Mammary epithelial cell (primary cell): ENCODE data around the gene TSPO2.

ENCODE experiments used
- EZH2 ChIP-seq: IDR thresholded peaks from 2 replicates; pipeline ENCODE4 v1.6.1; 2012; ENCODE audit warnings: low read length, inconsistent platforms, borderline replicate concordance
- TF ChIP-seq, protein P1 (sequence below), 2 donors: IDR thresholded peaks in 1 of 2; conservative IDR thresholded peaks in 1 of 2; 2 replicates each; pipeline ENCODE4 v1.5.1; 2011 to 2012; ENCODE audit warnings: inconsistent platforms in 2 of 2, low read length in 2 of 2, mild to moderate bottlenecking in 2 of 2, control low read depth in 1 of 2, low read depth in 1 of 2; ENCODE audit not compliant: insufficient read depth in 1 of 2; ENCODE audit errors: extremely low read depth in 1 of 2

DNA sequence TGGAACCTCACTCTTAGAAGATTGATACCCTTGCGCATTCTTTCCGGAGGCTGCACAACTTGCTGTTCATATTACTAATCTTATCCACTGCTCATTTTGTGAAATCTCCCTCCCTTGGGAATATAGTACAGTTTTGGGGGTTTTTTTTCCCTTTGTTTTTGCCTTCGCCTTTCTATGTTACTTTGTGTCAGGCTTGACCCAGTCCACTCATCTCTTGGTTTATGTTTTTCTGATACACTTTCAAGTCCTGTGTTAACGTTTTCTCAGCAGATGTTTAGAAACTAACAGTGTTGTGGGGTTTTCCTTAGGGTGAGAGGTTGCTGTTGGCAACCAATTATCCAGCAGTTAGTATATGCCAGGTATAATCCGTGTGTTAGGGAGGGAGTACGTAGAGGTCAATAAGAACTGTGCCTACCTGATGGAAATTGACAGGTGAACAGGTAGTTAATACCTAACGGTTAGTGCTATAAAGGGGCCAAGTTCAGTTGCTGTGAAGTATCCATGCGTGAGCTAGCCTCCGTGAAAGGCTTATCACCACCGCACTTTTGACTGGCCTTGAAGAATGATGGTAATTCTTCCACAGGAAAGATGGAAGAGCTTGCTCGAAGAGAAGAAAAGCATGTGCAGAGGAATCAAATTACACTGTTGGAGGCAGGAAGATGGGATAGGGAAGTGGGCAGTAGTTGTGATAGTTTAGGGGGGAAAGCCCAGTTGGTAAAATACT lies 31.9 kb downstream of the TSPO2 start:
- TF ChIP-seq, protein P1, sequence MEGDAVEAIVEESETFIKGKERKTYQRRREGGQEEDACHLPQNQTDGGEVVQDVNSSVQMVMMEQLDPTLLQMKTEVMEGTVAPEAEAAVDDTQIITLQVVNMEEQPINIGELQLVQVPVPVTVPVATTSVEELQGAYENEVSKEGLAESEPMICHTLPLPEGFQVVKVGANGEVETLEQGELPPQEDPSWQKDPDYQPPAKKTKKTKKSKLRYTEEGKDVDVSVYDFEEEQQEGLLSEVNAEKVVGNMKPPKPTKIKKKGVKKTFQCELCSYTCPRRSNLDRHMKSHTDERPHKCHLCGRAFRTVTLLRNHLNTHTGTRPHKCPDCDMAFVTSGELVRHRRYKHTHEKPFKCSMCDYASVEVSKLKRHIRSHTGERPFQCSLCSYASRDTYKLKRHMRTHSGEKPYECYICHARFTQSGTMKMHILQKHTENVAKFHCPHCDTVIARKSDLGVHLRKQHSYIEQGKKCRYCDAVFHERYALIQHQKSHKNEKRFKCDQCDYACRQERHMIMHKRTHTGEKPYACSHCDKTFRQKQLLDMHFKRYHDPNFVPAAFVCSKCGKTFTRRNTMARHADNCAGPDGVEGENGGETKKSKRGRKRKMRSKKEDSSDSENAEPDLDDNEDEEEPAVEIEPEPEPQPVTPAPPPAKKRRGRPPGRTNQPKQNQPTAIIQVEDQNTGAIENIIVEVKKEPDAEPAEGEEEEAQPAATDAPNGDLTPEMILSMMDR (conservative IDR thresholded peaks at IDR 0.05 in 1 of 2, IDR thresholded peaks at IDR 0.05 in 1 of 2; ENCODE audit: extremely low read depth in 1 of 2, insufficient read depth in 1 of 2, low read depth in 1 of 2, low read length in 2 of 2), result no peak
- no peak for TF ChIP-seq EZH2
